ENCODE data around the gene TMBIM1.

The TMBIM1 gene

GRCh38 chr2:218264773-218265561 lies 27.3 kb downstream of the TMBIM1 start:
- H3K27ac ChIP-seq (replicated peaks), result no peak overlapping the region
- H3K4me3 ChIP-seq (replicated peaks; ENCODE audit: insufficient read depth, low read length), result no peak overlapping the region
- DNase-seq (ENCODE audit: low read depth in 1 of 2, low spot score in 1 of 2), result no peak
- H3K27me3 ChIP-seq (ENCODE audit: insufficient read depth, poor library complexity, severe bottlenecking), result no peaks in the 10 kb centered on the region
- TF ChIP-seq REST (IDR thresholded peaks at IDR 0.05; ENCODE audit: insufficient replicate concordance, low read depth) (no peak), SPI1 (IDR thresholded peaks at IDR 0.05; ENCODE audit: borderline replicate concordance, low read depth) (no peak), GABPA (IDR thresholded peaks at IDR 0.05; ENCODE audit: low read depth) (no peak), POLR2AphosphoS5 (IDR thresholded peaks at IDR 0.05; ENCODE audit: low read depth) (no peak)
- TF ChIP-seq, protein P1, sequence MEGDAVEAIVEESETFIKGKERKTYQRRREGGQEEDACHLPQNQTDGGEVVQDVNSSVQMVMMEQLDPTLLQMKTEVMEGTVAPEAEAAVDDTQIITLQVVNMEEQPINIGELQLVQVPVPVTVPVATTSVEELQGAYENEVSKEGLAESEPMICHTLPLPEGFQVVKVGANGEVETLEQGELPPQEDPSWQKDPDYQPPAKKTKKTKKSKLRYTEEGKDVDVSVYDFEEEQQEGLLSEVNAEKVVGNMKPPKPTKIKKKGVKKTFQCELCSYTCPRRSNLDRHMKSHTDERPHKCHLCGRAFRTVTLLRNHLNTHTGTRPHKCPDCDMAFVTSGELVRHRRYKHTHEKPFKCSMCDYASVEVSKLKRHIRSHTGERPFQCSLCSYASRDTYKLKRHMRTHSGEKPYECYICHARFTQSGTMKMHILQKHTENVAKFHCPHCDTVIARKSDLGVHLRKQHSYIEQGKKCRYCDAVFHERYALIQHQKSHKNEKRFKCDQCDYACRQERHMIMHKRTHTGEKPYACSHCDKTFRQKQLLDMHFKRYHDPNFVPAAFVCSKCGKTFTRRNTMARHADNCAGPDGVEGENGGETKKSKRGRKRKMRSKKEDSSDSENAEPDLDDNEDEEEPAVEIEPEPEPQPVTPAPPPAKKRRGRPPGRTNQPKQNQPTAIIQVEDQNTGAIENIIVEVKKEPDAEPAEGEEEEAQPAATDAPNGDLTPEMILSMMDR (IDR thresholded peaks at IDR 0.05; ENCODE audit: insufficient read depth, low read length), result no peak

- no peak for DNase-seq (ENCODE audit: low read depth in 1 of 2, low spot score in 1 of 2)
- no peaks in the 10 kb centered on the region for H3K27me3 ChIP-seq (ENCODE audit: insufficient read depth, poor library complexity, severe bottlenecking)
- H3K27ac ChIP-seq (replicated peaks), result no peak overlapping the region
- TF ChIP-seq, protein P1 (IDR thresholded peaks at IDR 0.05; ENCODE audit: insufficient read depth, low read length), result no peak
- TF ChIP-seq SPI1 (IDR thresholded peaks at IDR 0.05; ENCODE audit: borderline replicate concordance, low read depth) (no peak), GABPA (IDR thresholded peaks at IDR 0.05; ENCODE audit: low read depth) (no peak), REST (IDR thresholded peaks at IDR 0.05; ENCODE audit: insufficient replicate concordance, low read depth) (no peak), POLR2AphosphoS5 (IDR thresholded peaks at IDR 0.05; ENCODE audit: low read depth) (no peak)
- no peak overlapping the region for H3K4me3 ChIP-seq (replicated peaks; ENCODE audit: insufficient read depth, low read length)
Measured at GRCh38 chr2:218263817-218264641, 28.3 kb downstream of the TMBIM1 start.

- no peak for DNase-seq (ENCODE audit: low read depth in 1 of 2, low spot score in 1 of 2)
- no peak overlapping the region for H3K4me3 ChIP-seq (replicated peaks; ENCODE audit: insufficient read depth, low read length)
- no peaks in the 10 kb centered on the region for H3K27me3 ChIP-seq (ENCODE audit: insufficient read depth, poor library complexity, severe bottlenecking)
- TF ChIP-seq, protein P1 (IDR thresholded peaks at IDR 0.05; ENCODE audit: insufficient read depth, low read length), result no peak
- TF ChIP-seq GABPA (IDR thresholded peaks at IDR 0.05; ENCODE audit: low read depth) (no peak), REST (IDR thresholded peaks at IDR 0.05; ENCODE audit: insufficient replicate concordance, low read depth) (no peak), POLR2AphosphoS5 (IDR thresholded peaks at IDR 0.05; ENCODE audit: low read depth) (0 out of 2 replicates have a peak, but pooled peaks have one; percentile 21), SPI1 (IDR thresholded peaks at IDR 0.05; ENCODE audit: borderline replicate concordance, low read depth) (no peak)
- no peak overlapping the region for H3K27ac ChIP-seq (replicated peaks)
Measured at GRCh38 chr2:218262631-218263586, 29.4 kb downstream of the TMBIM1 start.

Measured in HL-60 (cell line).